T-helper 1 cell treated with Interleukin-12 subunit alpha and Interleukin-12 subunit beta and Interleukin-4 antibody, amounts not matched to agents 30 μg/mL and 1 μg/mL, for 36 hours (primary cell): ENCODE measurements around the gene HSPA14.
"Not testable (repeated sequence)": the region's sequence is repeated elsewhere in the genome, so short reads cannot be mapped to it uniquely, and the experiment has no call there.

Experiments
- H3K27ac Mint-ChIP-seq: one replicate; pipeline ENCODE4 v1.8.0; 2021; ENCODE audit warnings: mild to moderate bottlenecking, mixed read lengths
- H3K27me3 Mint-ChIP-seq: one replicate; pipeline ENCODE4 v1.8.0; 2021; ENCODE audit warnings: low read depth, mixed read lengths
- H3K36me3 Mint-ChIP-seq: one replicate; pipeline ENCODE4 v1.8.0; 2021; ENCODE audit warnings: low read depth, mixed read lengths
- H3K4me1 Mint-ChIP-seq: one replicate; pipeline ENCODE4 v1.8.0; 2021; ENCODE audit warnings: low read depth, mixed read lengths
- H3K4me3 Mint-ChIP-seq: one replicate; pipeline ENCODE4 v1.8.0; 2021; ENCODE audit warnings: mild to moderate bottlenecking, moderate library complexity, mixed read lengths
- H3K9me3 Mint-ChIP-seq: one replicate; pipeline ENCODE4 v1.8.0; 2021; ENCODE audit warnings: mixed read lengths

Gene HSPA14

DNA sequence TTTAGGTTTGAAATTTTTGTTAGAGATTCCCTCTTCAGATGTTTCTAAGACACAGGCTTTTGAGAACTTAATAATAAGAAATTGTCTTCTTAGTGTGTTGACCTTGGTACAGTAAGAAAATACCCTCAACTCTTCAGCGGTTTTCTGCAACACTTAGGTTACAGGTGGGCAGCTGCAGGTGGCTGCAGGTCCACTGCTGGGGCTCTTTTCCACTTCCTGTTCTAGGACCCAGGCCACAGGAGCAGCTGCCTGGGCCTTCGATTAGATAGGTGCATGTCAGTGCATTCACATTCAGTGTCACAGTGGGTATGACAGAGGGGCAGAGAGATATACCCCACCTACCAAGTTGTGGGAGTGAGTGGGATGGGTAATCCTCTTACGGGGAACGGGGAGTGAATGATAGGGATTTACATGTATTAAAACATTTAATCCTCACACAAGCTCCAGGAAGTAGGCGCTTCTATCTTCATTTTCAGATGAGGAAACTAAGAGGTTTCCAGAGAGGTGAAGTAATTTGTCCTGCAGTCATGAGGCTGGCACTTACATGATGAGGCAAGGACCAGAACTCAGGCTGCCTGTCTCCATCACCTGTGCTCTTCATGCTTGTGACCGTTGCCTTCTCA is 20.3 kb downstream of the HSPA14 start:
- peaks cover 3% of the 10 kb centered on the region for H3K4me1 Mint-ChIP-seq
- H3K36me3 Mint-ChIP-seq: peaks cover 30% of the 10 kb centered on the region
- no peaks in the 10 kb centered on the region for H3K27me3 Mint-ChIP-seq
- H3K4me3 Mint-ChIP-seq: no peak overlapping the region
- H3K27ac Mint-ChIP-seq: no peak overlapping the region
- H3K9me3 Mint-ChIP-seq: no peaks in the 10 kb centered on the region

DNA sequence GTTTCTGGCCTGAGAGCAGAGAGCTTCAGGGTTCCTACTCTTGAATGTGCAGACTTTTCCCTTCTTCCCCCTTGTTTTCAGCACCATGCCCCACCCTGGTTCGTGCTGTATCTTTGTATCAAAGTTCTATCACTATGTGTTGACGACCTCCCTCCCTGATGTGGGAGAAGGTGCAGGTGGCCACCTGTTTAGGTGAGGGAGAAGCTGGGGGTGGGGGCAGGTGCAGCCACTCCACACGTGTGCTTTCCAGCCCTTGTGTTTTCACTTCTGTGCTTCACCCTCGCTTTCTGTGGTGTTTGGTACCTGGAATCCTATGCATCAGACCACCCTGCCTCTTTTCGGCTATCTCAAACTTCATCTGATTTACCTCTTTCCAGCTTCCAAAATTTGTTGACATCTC is 20.9 kb downstream of the HSPA14 start:
- peaks cover 3% of the 10 kb centered on the region for H3K4me1 Mint-ChIP-seq
- peaks cover 32% of the 10 kb centered on the region for H3K36me3 Mint-ChIP-seq
- no peak overlapping the region for H3K27ac Mint-ChIP-seq
- no peak overlapping the region for H3K4me3 Mint-ChIP-seq
- H3K27me3 Mint-ChIP-seq: no peaks in the 10 kb centered on the region
- no peaks in the 10 kb centered on the region for H3K9me3 Mint-ChIP-seq

DNA sequence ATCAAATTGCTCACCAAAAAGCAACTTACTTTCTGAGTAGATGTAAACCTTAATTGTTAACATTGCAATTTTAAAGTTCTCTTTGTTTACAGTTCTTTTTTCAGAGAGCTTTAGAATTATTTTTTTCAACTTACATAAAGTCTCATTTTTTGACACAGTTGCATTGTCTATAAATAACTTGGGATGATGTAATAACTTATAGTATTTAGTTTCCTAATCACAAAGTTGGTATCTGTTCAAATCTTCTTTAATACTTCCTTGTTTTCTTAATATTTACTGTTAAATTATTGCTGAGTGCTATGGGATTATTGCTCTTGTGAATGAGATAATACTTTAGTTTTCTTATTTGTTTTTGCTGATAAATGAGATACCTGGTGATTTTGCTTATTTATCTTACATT is 21.7 kb downstream of the HSPA14 start:
- H3K4me3 Mint-ChIP-seq: no peak overlapping the region
- peaks cover 3% of the 10 kb centered on the region for H3K4me1 Mint-ChIP-seq
- no peak overlapping the region for H3K27ac Mint-ChIP-seq
- peaks cover 34% of the 10 kb centered on the region for H3K36me3 Mint-ChIP-seq
- no peaks in the 10 kb centered on the region for H3K9me3 Mint-ChIP-seq
- no peaks in the 10 kb centered on the region for H3K27me3 Mint-ChIP-seq

DNA sequence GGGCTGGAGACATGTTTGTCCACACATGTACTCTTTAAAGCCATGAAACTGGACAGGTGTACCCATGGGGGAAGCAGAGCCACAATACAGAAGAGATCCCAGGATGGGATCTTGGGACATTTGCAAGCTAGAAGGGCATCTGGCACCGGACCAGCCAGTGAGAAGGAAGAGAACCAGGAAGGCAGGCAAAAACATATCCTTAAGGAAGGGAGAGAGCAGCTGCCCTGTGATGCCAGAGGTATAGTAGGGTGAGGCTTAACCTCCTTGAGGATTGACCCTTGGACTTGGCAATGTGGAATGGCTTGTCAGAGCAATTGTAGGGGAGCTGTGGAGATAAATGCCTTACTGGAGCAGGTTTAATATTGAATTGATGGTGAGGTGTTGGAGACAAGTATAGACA is 22.7 kb downstream of the HSPA14 start:
- Mint-ChIP-seq H3K4me1 (peaks cover 3% of the 10 kb centered on the region), H3K9me3 (no peaks in the 10 kb centered on the region), H3K27me3 (no peaks in the 10 kb centered on the region), H3K27ac (no peak overlapping the region), H3K4me3 (no peak overlapping the region), H3K36me3 (peaks cover 35% of the 10 kb centered on the region)

DNA sequence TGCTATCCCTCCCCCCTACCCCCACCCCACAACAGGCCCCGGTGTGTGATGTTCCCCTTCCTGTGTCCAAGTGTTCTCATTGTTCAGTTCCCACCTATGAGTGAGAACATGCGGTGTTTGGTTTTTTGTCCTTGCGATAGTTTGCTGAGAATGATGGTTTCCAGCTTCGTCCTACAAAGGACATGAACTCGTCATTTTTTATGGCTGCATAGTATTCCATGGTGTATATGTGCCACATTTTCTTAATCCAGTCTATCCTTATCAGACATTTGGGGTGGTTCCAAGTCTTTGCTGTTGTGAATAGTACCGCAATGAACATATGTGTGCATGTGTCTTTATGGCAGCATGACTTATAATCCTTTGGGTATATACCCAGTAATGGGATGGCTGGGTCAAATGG is 26.4 kb downstream of the HSPA14 start:
- peaks cover 30% of the 10 kb centered on the region for H3K36me3 Mint-ChIP-seq
- not testable (repeated sequence) for H3K9me3 Mint-ChIP-seq, H3K4me3 Mint-ChIP-seq, H3K4me1 Mint-ChIP-seq, H3K27ac Mint-ChIP-seq, H3K27me3 Mint-ChIP-seq

DNA sequence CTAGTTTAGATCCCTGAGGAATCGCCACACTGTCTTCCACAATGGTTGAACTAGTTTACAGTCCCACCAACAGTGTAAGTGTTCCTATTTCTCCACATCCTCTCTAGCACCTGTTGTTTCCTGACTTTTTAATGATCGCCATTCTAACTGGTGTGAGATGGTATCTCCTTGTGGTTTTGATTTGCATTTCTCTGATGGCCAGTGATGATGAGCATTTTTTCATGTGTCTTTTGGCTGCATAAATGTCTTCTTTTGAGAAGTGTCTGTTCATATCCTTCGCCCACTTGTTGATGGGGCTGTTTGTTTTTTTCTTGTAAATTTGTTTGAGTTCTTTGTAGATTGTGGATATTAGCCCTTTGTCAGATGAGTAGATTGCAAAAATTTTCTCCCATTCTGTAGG is 26.8 kb downstream of the HSPA14 start:
- peaks cover 31% of the 10 kb centered on the region for H3K36me3 Mint-ChIP-seq
- H3K9me3 Mint-ChIP-seq, H3K27me3 Mint-ChIP-seq, H3K4me1 Mint-ChIP-seq, H3K4me3 Mint-ChIP-seq, H3K27ac Mint-ChIP-seq: not testable (repeated sequence)

DNA sequence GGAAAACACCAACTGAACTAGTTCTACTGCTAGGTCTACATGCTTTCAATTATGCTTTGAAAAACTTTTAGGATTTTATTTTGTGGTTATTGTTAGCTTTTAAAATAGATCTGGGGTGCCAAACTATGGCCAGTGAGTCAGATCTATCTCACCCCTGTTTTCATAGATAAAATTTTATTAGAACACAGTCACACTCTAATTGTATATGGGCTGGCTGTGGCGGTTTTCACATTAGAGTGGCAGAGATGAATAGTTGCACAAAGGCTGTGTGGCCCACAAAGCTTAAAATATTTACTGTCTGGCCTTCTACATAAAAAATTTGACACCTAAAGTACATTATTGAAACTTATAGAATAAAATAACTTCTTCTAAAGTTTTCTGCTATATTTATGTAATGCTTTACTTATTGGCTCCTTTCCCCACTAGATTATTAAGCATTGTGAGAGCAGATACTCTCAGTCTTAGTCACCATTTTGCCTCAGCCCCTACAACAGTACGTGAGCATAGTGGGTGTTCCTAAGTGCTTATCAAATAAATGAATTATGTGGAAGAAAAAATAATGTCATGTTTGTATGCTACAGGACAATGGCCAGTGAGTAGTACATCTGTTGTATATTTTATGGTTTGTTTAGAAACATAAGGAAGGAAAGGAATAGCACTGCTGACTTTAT is 35.1 kb downstream of the HSPA14 start:
- Mint-ChIP-seq H3K27ac (no peak overlapping the region), H3K36me3 (peaks cover 8% of the 10 kb centered on the region), H3K4me3 (no peak overlapping the region), H3K27me3 (no peaks in the 10 kb centered on the region), H3K4me1 (peaks cover 14% of the 10 kb centered on the region), H3K9me3 (no peaks in the 10 kb centered on the region)

DNA sequence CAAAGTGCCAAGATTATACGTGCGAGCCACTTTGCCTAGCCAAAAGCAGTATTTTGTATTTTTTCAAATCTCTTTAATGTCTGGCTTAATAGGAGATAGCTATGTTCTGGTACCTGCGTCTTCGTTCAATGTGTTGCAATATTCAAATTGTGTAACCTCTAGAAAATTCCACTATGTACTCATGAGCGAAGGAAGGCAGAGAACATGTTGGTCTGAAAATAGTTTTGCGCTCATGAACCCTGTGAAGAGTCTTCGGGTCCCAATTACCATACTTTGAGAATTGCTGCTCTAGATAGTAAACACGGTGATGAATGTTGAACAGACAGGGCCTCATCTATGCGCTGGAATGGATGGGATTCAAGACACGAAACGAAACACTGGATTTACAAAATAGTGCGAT is 37.8 kb downstream of the HSPA14 start:
- Mint-ChIP-seq H3K4me1 (peaks cover 25% of the 10 kb centered on the region), H3K27ac (no peak overlapping the region), H3K36me3 (peaks cover 3% of the 10 kb centered on the region), H3K9me3 (no peaks in the 10 kb centered on the region), H3K27me3 (no peaks in the 10 kb centered on the region), H3K4me3 (no peak overlapping the region)

DNA sequence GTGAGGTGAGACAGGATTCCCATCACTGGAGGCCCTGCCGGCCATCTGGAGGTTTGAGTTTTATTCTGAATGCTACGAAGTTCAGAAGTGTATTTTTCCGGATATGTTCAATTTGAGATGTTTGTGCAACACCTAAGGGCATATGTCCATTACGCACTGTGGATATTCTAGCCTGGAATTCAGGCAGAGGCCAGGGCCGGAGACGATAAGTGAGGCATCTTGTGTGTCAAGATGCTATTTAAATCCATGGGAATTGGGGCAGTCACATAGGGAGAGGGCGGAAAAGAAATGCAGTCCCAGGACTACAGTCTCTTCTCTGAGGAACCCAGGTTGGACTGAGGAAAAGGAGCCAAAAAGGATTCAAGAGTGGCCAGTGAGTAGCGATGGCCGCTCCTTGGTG is 38.7 kb downstream of the HSPA14 start:
- H3K4me1 Mint-ChIP-seq: peaks cover 26% of the 10 kb centered on the region
- H3K9me3 Mint-ChIP-seq: no peaks in the 10 kb centered on the region
- peak overlapping the region; percentile 61 for H3K4me3 Mint-ChIP-seq
- no peaks in the 10 kb centered on the region for H3K27me3 Mint-ChIP-seq
- H3K27ac Mint-ChIP-seq: no peak overlapping the region
- peaks cover 3% of the 10 kb centered on the region for H3K36me3 Mint-ChIP-seq

DNA sequence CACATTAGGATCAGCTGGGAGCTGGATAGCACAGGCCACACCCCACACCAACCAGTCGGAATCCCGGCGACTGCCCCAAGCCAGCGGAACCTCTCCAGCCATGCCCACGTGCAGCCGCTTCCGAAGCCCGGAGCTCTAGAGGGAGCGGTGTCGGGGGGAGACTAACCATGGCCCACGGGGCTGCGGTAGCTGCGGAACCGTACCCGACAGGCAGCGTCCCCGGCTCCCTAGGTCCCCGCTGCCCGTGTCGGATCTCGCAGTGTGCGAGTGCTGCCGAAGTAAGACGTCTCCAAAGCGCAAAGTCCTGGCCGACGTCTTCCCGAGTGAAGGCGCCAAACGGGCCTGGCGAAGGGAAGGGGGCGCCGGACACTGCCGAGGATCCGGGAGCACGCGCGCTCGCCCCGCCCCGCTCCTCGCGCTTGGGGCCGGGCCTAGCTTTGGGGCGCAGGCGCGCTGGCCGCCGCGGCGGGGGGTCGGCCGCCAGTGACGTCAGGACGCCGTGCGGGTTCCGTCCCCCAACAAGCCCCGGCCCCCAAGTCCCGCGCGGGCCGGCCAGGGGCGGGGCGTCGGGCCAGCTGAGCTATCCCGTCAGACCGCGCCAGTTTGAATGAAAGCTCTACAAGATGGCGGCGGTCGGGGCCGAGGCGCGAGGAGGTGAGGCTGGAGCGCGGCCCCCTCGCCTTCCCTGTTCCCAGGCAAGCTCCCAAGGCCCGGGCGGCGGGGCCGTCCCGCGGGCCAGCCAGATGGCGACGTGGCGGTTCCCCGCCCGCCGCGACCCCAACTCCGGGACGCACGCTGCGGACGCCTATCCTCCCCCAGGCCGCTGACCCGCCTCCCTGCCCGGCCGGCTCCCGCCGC is 40.4 kb downstream of the HSPA14 start, which contains the start of gene SUV39H2:
Gene SUV39H2, plus strand, starts transcription at position 601 of the 858 bp plus-strand sequence. Its CDS starts 23 bp downstream, at position 624.
- Mint-ChIP-seq H3K9me3 (no peaks in the 10 kb centered on the region), H3K4me1 (peaks cover 35% of the 10 kb centered on the region), H3K27me3 (no peaks in the 10 kb centered on the region), H3K36me3 (peaks cover 9% of the 10 kb centered on the region), H3K4me3 (peak within 1 kb of the TSS; percentile 95), H3K27ac (peak within 1 kb of the TSS; percentile 90)

DNA sequence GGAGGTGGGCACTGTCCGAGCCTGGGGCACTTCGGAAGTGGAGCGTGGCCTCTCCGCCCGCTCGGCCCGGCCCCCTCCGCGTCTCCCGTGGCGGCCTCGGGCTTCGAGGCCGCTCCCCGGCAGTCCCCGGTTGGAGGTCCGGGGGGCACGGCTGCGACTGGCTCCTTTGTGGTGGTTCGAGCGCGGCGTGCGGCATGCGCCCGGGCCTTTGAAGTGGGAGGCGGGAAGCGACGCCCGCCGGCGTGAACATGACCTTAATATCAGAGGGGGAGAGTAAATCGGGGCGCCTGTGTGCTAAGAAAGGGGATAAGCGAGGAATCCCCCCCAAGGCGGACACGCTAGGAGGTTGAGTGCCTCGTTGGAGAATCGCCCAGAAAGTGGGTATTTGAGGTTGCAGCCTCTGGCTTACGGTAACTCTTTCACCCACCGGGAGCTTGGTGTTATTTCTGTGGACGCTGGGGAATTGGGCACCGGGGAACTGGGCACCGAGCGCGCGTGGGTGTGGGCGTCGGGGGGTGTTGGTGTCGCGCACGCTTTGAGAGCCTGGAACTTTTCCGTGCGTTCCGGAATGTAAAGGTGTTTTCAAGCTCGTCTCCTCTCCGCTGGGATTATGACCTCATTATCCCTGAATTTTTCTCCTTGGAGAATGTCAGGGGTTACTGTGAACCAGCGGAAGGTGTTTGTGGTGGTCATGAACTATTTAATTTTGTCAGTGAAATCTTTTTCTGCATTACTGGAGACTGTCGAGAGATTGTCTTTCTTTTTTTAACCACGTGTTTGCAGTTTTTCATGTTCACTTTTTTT is 41.2 kb downstream of the HSPA14 start:
- Mint-ChIP-seq H3K27ac (peak overlapping the region; percentile 77), H3K9me3 (no peaks in the 10 kb centered on the region), H3K4me3 (peak overlapping the region; percentile 87), H3K4me1 (peaks cover 35% of the 10 kb centered on the region), H3K36me3 (peaks cover 13% of the 10 kb centered on the region), H3K27me3 (no peaks in the 10 kb centered on the region)

DNA sequence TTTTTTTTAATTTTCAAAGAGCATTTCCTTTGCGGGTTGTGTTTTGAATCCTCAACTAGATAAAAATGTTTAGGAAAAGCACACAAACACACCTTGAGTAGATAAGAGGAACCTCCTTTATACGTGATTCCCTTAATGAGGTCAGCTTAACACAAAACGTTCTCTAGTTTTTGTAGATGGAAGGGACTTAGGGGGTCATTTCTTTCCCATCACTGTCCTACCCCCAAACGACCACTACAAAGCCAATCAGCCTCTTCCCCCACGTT is 41.8 kb downstream of the HSPA14 start:
- no peaks in the 10 kb centered on the region for H3K27me3 Mint-ChIP-seq
- H3K27ac Mint-ChIP-seq: peak overlapping the region; percentile 77
- H3K36me3 Mint-ChIP-seq: peaks cover 13% of the 10 kb centered on the region
- peak overlapping the region; percentile 87 for H3K4me3 Mint-ChIP-seq
- H3K9me3 Mint-ChIP-seq: no peaks in the 10 kb centered on the region
- H3K4me1 Mint-ChIP-seq: peaks cover 35% of the 10 kb centered on the region

DNA sequence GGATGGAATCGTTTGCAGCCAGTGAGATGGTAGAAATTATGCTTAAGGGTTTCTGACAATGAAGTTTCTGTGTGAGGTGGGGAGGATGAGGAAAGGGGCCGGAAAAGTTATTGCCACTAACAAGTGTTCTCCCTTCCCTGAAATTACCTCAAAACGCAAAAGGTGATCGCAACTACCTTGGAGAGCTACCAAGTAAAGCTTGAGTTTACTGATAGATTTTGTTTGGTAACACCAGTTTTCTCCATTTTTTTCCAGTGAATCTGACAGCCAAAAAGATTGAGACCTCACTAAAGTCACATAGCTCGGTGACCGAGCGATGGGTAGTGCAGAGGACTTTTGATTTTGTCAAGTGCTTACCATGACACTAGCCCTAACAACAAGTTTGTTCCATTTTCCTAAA is 42.1 kb downstream of the HSPA14 start:
- Mint-ChIP-seq H3K27ac (no peak overlapping the region), H3K9me3 (no peaks in the 10 kb centered on the region), H3K4me3 (peak overlapping the region; percentile 87), H3K36me3 (peaks cover 13% of the 10 kb centered on the region), H3K4me1 (peaks cover 35% of the 10 kb centered on the region), H3K27me3 (no peaks in the 10 kb centered on the region)

DNA sequence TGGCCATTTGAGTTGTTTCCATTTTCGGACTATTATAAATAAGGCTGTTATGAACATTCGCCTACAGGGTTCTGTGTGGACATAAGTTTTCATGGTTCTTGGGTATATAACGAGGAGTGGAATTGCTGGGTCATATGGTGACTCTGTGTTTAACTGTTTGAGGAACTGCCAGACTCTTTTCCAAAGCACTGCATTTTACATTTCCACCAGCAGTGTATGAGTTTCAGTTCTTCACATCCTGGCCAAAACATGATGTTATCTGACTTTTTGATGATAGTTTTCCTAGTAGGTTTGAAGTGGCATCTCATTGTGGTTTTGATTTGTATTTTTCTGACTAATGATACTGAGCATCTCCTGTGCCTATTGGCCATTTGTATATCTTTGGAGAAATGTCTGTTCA is 46.0 kb downstream of the HSPA14 start:
- Mint-ChIP-seq H3K4me1 (peaks cover 21% of the 10 kb centered on the region), H3K27me3 (no peaks in the 10 kb centered on the region), H3K36me3 (peaks cover 10% of the 10 kb centered on the region), H3K4me3 (no peak overlapping the region), H3K9me3 (no peaks in the 10 kb centered on the region), H3K27ac (peak overlapping the region; percentile 6)
